Uterus (tissue), 2 donors: ENCODE data around the gene SRGAP1.

ENCODE experiments used
- CTCF ChIP-seq, 4 experiments: fragments of 200-600 bp in 2 of 4; fragments of 450-650 bp in 2 of 4; sonication (generic) in 2 of 4; IDR thresholded peaks; one replicate each; pipeline ENCODE4 v1.5.1; 2016 to 2019; ENCODE audit warnings: antibody characterized with exemption in 4 of 4, mild to moderate bottlenecking in 2 of 4, moderate library complexity in 1 of 4
- POLR2A ChIP-seq, 2 donors: fragments of 450-650 bp; IDR thresholded peaks; one replicate each; pipeline ENCODE4 v1.6.1; 2016; ENCODE audit warnings: antibody characterized with exemption in 2 of 2, mild to moderate bottlenecking in 1 of 2, moderate library complexity in 1 of 2

GRCh38 chr12:64066776-64067175, 222.3 kb downstream of the SRGAP1 start:
- no peak for TF ChIP-seq CTCF (IDR thresholded peaks at IDR 0.05)
- TF ChIP-seq POLR2A (IDR thresholded peaks at IDR 0.05), result no peak
